ENCODE data around the gene DMRTC2. TPM values are rescaled to one million over a fixed set of nuclear protein-coding genes. Genes with fewer than 3 reads are reported as not detected.

The DMRTC2 gene
- total and polyA plus RNA-seq, 2 of the 8 experiments (the other 6 are each of a cell fraction or from before 2014, with no cell fraction given): not detected

DNA sequence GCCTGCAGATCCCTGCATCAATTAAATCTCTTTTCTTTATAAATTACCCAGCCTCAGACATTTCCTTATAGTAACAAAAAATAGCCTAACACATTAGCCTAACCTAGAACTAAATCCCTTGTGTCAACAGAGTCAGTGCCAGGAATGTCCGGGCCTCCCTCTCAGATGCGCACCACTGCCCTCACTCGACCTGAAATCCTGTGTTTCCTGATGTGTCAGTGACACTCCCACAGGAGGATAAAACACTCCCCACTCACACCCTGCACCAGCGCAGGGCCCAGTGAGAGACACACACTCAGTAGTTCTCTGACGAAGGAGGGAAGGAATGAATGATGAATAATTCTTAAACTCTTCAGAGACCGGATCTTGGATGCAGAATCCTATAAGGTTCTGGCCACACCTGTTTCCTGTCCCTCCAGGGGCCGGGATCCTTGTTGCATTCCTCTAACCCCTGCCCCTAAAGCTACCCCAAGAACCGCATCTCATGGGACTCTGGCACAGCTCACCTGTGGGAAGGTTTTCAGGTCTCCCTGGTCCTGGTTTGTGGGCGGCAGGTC is 45.3 kb upstream of the DMRTC2 start (continued):
- TF ChIP-seq, protein P1, sequence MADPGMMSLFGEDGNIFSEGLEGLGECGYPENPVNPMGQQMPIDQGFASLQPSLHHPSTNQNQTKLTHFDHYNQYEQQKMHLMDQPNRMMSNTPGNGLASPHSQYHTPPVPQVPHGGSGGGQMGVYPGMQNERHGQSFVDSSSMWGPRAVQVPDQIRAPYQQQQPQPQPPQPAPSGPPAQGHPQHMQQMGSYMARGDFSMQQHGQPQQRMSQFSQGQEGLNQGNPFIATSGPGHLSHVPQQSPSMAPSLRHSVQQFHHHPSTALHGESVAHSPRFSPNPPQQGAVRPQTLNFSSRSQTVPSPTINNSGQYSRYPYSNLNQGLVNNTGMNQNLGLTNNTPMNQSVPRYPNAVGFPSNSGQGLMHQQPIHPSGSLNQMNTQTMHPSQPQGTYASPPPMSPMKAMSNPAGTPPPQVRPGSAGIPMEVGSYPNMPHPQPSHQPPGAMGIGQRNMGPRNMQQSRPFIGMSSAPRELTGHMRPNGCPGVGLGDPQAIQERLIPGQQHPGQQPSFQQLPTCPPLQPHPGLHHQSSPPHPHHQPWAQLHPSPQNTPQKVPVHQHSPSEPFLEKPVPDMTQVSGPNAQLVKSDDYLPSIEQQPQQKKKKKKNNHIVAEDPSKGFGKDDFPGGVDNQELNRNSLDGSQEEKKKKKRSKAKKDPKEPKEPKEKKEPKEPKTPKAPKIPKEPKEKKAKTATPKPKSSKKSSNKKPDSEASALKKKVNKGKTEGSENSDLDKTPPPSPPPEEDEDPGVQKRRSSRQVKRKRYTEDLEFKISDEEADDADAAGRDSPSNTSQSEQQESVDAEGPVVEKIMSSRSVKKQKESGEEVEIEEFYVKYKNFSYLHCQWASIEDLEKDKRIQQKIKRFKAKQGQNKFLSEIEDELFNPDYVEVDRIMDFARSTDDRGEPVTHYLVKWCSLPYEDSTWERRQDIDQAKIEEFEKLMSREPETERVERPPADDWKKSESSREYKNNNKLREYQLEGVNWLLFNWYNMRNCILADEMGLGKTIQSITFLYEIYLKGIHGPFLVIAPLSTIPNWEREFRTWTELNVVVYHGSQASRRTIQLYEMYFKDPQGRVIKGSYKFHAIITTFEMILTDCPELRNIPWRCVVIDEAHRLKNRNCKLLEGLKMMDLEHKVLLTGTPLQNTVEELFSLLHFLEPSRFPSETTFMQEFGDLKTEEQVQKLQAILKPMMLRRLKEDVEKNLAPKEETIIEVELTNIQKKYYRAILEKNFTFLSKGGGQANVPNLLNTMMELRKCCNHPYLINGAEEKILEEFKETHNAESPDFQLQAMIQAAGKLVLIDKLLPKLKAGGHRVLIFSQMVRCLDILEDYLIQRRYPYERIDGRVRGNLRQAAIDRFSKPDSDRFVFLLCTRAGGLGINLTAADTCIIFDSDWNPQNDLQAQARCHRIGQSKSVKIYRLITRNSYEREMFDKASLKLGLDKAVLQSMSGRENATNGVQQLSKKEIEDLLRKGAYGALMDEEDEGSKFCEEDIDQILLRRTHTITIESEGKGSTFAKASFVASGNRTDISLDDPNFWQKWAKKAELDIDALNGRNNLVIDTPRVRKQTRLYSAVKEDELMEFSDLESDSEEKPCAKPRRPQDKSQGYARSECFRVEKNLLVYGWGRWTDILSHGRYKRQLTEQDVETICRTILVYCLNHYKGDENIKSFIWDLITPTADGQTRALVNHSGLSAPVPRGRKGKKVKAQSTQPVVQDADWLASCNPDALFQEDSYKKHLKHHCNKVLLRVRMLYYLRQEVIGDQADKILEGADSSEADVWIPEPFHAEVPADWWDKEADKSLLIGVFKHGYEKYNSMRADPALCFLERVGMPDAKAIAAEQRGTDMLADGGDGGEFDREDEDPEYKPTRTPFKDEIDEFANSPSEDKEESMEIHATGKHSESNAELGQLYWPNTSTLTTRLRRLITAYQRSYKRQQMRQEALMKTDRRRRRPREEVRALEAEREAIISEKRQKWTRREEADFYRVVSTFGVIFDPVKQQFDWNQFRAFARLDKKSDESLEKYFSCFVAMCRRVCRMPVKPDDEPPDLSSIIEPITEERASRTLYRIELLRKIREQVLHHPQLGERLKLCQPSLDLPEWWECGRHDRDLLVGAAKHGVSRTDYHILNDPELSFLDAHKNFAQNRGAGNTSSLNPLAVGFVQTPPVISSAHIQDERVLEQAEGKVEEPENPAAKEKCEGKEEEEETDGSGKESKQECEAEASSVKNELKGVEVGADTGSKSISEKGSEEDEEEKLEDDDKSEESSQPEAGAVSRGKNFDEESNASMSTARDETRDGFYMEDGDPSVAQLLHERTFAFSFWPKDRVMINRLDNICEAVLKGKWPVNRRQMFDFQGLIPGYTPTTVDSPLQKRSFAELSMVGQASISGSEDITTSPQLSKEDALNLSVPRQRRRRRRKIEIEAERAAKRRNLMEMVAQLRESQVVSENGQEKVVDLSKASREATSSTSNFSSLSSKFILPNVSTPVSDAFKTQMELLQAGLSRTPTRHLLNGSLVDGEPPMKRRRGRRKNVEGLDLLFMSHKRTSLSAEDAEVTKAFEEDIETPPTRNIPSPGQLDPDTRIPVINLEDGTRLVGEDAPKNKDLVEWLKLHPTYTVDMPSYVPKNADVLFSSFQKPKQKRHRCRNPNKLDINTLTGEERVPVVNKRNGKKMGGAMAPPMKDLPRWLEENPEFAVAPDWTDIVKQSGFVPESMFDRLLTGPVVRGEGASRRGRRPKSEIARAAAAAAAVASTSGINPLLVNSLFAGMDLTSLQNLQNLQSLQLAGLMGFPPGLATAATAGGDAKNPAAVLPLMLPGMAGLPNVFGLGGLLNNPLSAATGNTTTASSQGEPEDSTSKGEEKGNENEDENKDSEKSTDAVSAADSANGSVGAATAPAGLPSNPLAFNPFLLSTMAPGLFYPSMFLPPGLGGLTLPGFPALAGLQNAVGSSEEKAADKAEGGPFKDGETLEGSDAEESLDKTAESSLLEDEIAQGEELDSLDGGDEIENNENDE (IDR thresholded peaks at IDR 0.05; ENCODE audit: insufficient replicate concordance, low read length): no peak
- TF ChIP-seq, protein P2, sequence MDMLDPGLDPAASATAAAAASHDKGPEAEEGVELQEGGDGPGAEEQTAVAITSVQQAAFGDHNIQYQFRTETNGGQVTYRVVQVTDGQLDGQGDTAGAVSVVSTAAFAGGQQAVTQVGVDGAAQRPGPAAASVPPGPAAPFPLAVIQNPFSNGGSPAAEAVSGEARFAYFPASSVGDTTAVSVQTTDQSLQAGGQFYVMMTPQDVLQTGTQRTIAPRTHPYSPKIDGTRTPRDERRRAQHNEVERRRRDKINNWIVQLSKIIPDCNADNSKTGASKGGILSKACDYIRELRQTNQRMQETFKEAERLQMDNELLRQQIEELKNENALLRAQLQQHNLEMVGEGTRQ (IDR thresholded peaks at IDR 0.05; ENCODE audit: low read length): no peak
- TF ChIP-seq SIRT6 (IDR thresholded peaks at IDR 0.05; ENCODE audit: low read length) (no peak), CBX5 (IDR thresholded peaks at IDR 0.05; ENCODE audit: low read depth, low read length) (no peak), CREB1 (IDR thresholded peaks at IDR 0.05) (no peak), BCL11A (IDR thresholded peaks at IDR 0.05; ENCODE audit: low read depth in 2 of 2, low read length in 2 of 2) (no peak), SP1 (IDR thresholded peaks at IDR 0.05; ENCODE audit: low read depth, low read length) (no peak), SP4 (IDR thresholded peaks at IDR 0.05; ENCODE audit: low read length) (no peak), SAP30 (IDR thresholded peaks at IDR 0.05; ENCODE audit: insufficient read depth, insufficient replicate concordance, low read length) (no peak), RNF2 (IDR thresholded peaks at IDR 0.05; ENCODE audit: borderline replicate concordance, low read depth, low read length, missing control alignments, poor library complexity, severe bottlenecking) (no peak), BRCA1 (IDR thresholded peaks at IDR 0.05; ENCODE audit: low read depth, low read length) (no peak)
